D721Med (cell line): ENCODE results near the gene MUC4.
"Not testable (repeated sequence)": the region's sequence is repeated elsewhere in the genome, so short reads cannot be mapped to it uniquely, and the experiment has no call there.

ENCODE experiments used
- DNase-seq: peaks from one replicate; pipeline ENCODE4 v3.0.0; 2011; ENCODE audit warnings: low spot score; ENCODE audit not compliant: insufficient read length
- FAIRE-seq: peaks from 2 replicates; lab custom pipeline; 2011; peaks lifted over from hg19 to GRCh38; lab: Jason Lieb, UNC
- TF ChIP-seq, protein P1 (sequence below): IDR thresholded peaks from 2 replicates; pipeline ENCODE4 v1.5.1; 2012; ENCODE audit warnings: mild to moderate bottlenecking, control low read depth; ENCODE audit not compliant: insufficient read depth; ENCODE audit errors: missing control alignments

MUC4 gene

DNA sequence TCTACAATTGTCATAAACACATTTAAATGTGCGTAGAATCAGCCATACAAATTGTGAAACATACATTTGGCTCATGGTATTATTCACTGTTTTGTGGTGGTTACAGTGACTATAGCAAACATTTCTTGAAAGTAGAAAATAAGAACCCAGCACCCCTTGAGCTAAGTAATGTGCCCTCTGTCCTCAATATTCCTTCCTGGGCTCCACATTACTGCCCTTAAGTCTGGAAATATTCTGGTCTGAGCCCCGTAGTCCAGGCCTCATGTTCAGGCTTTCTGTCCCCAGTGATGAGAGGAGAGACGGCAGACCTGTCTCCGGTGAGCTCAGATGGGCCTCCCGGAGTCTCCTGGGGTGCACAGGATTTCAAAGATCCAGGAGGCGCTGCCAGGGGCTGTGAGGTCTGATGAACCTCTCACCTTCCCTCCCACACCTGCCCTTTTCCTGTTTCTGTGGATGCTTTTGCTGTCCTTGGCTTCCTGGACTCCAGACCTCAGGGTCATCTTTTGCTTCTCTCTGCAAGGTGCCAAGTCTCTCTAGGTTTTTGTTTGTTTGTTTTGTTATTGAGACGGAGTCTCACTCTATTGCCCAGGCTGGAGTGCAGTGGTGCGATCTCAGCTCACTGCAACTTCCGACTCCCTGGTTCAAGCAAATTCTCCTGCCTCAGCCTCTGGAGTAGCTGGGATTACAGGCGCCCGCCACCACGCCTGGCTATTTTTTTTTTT is 99.8 kb downstream of the MUC4 start:
- no peak for DNase-seq

DNA sequence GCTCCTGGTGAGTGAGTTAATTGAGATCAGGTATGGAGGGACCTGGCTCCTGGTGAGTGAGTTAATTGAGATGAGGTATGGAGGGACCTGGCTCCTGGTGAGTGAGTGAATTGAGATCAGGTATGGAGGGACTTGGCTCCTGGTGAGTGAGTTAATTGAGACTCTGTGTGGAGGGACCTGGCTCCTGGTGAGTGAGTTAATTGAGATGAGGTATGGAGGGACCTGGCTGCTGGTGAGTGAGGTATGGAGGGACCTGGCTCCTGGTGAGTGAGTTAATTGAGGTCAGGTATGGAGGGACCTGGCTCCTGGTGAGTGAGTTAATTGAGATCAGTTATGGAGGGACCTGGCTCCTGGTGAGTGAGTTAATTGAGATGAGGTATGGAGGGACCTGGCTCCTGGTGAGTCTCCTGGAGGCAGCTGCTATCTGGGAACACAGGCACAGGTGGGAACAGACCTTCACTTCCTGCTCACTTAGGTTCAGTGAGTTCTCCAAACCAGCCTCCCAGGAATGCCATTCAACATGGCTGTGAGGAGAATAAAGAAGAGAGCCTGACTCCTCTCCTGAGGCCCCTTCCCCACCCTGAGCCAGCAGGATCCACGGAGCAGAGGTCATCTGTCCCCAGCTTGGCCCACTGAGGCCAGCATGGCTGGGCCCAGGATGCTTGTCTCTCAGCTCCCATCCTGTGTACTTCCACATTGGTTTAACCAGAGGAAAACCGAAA is 100.5 kb downstream of the MUC4 start:
- not testable (repeated sequence) for FAIRE-seq, DNase-seq

More for the DNA sequence above, 99.8 kb downstream of the MUC4 start:
- no peak for FAIRE-seq
- TF ChIP-seq, protein P1, sequence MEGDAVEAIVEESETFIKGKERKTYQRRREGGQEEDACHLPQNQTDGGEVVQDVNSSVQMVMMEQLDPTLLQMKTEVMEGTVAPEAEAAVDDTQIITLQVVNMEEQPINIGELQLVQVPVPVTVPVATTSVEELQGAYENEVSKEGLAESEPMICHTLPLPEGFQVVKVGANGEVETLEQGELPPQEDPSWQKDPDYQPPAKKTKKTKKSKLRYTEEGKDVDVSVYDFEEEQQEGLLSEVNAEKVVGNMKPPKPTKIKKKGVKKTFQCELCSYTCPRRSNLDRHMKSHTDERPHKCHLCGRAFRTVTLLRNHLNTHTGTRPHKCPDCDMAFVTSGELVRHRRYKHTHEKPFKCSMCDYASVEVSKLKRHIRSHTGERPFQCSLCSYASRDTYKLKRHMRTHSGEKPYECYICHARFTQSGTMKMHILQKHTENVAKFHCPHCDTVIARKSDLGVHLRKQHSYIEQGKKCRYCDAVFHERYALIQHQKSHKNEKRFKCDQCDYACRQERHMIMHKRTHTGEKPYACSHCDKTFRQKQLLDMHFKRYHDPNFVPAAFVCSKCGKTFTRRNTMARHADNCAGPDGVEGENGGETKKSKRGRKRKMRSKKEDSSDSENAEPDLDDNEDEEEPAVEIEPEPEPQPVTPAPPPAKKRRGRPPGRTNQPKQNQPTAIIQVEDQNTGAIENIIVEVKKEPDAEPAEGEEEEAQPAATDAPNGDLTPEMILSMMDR = no peak

DNA sequence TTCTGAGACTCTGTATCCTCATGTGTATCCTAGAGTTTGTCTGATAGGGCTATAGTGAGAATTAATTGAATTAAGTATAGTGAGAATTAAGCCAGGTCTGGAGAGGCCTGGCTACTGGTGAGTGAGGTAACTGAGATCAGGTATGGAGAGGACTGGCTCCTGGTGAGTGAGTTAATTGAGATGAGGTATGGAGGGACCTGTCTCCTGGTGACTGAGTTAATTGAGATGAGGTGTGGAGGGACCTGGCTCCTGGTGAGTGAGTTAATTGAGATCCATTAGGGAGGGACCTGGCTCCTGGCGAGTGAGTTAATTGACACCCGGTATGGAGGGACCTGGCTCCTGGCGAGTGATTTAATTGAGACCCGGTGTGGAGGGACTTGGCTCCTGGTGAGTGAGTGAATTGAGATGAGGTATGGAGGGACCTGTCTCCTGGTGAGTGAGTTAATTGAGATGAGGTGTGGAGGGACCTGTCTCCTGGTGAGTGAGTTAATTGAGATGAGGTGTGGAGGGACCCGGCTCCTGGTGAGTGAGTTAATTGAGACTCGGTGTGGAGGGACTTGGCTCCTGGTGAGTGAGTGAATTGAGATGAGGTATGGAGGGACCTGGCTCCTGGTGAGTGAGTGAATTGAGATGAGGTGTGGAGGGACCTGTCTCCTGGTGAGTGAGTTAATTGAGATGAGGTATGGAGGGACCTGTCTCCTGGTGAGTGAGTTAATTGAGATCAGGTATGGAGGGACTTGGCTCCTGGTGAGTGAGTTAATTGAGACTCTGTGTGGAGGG is 101.4 kb downstream of the MUC4 start:
- FAIRE-seq, DNase-seq: not testable (repeated sequence)

DNA sequence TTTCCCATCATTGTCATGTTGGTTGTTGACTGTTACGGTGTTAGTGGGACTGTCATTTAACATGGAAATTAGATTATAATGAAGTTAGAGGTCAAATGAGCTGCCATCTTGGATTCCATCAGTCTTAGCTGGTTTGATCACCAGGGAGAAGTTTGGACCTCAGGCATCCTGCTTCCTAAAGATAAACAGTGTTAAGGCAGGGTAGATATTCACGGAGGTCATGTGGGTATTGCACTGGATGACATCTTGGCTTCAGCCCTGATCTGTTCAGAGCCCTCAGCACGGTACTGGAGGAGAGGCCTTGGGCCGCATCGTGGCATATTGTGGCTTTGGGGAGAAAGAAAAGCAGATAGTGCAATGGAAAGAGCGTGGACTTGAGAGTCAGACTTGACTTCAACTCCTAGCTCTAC is 102.0 kb downstream of the MUC4 start:
- no peak for DNase-seq
- no peak for FAIRE-seq
- TF ChIP-seq, protein P1 = no peak

DNA sequence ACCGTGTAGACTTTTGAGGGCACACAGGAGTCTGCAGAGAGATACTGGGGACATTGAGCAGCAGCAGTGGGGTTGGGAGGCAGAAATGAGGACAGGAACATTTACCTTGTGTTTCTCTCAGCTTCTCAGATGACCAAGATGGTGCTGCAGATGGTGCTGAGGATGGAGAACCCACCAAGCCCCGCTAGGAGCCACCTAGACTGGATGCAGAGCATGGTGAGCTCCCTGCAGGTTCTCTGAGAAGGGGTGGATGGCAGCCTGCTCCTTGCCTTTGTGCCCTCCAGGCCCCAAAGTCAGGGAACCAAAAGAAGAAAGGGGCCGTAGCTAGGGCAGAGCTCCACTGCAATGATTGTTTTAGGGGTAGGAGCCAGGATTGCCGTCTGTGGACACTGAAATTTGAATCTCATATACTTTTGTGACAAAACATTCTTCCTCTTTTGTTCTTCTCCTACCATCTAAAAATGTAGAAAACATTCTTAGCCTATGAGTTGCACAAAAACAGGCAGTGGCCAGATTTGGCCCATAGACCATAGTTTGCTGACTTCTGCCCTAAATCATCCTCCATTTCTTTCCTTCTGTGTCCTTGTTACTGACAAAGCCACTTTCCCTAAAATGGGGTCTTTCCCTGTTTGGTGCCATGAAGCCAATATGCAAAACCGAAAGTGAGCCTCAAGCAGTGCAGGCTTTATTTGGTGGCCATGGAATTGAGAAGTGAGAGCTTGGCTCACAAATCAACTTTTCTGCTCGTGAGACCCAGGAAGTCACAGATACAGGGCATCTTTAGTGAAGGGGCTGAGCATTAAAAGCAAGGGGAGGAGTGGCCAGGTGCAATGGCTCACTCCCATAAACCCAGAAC is 102.9 kb downstream of the MUC4 start:
- no peak for FAIRE-seq
- no peak for DNase-seq
- TF ChIP-seq, protein P1 = no peak

DNA sequence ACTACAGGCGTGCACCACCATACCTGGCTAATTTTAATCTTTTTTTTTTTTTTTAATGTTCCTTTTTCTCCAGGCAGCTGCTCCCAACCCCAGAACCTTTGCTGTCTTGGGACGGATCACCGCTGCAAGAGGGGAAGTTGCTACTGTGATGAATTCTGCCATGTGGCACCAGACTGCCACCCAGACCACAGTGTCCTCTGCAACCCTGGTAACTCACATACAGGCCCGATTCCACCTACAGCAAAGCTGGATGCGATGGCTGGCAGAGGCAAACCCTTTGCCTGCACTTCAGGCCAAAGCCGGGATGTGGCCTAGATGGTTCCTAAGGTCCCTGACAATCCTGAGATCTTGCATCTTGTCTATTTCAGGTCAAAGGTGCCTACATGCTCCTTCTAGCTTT is 103.7 kb downstream of the MUC4 start:
- no peak for FAIRE-seq
- TF ChIP-seq, protein P1 = no peak
- DNase-seq = no peak

DNA sequence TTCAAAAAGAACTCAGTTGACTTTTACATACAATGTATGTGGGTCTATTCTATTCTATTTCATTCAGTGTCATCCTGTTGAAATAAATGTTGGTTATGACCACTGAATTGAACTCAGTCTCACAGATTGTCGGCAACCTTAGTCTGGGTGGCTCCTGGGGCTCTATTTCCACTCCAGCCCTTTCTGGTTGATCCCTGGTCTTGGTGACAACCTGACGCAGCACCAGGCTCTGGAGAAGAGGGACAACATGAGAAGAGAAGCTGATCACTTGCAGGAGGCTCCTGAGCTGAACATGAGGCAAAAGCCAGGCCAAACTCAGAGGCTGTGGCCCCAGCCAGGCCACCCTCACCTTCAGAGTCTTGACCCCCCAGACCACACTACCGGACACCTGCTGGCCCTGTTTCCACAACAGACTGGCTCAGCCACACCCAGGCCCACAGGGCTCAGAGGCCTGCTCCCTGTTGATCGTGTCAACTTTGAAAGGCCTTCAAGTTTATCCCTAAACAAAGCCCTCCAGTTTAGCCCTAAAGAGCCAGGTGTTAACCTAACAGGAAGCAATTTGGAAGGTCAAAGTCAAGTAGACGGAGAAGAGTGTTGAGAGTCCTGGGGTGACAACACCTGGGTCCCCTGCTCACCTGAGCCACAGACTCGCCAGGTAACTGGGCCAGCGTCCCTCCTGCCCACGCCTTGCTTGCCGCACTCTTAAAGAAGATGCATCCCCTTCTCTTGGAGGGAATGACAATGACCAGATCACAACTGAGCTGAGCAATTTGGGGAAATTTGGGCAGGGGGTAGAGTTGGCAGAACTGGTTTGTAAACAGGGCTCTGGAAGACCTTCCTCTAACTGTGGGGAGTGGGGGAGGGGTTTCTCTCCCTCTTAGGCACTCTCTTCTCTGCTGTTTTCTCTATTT is 106.4 kb downstream of the MUC4 start:
- DNase-seq (no peak), FAIRE-seq (no peak)
- TF ChIP-seq, protein P1 = no peak
